GM19240 (cell line): ENCODE results near the gene SCAPER.

ENCODE experiments used
- DNase-seq: peaks from one replicate; pipeline ENCODE4 v3.0.0; 2011; ENCODE audit warnings: low spot score; ENCODE audit not compliant: insufficient read length

The SCAPER gene

GRCh38 chr15:76682259-76682658, 222.9 kb downstream of the SCAPER start:
- DNase-seq = no peak

GRCh38 chr15:76678766-76679165, 226.4 kb downstream of the SCAPER start:
- DNase-seq = no peak

- DNase-seq = no peak
Measured at GRCh38 chr15:76674883-76675282, 230.3 kb downstream of the SCAPER start.

- DNase-seq = no peak
Measured at GRCh38 chr15:76669521-76670207, 235.5 kb downstream of the SCAPER start.

GRCh38 chr15:76668900-76669299, 236.2 kb downstream of the SCAPER start:
- DNase-seq = no peak

GRCh38 chr15:76667943-76668715, 237.0 kb downstream of the SCAPER start:
- DNase-seq = no peak

- DNase-seq = no peak
Measured at GRCh38 chr15:76664895-76665294, 240.2 kb downstream of the SCAPER start.

- no peak for DNase-seq
Measured at GRCh38 chr15:76664411-76664810, 240.7 kb downstream of the SCAPER start.

GRCh38 chr15:76663529-76663928, 241.6 kb downstream of the SCAPER start:
- no peak for DNase-seq

GRCh38 chr15:76648732-76649444, 256.3 kb downstream of the SCAPER start:
- no peak for DNase-seq

- no peak for DNase-seq
Measured at GRCh38 chr15:76647612-76648011, 257.5 kb downstream of the SCAPER start.

GRCh38 chr15:76644646-76645045, 260.5 kb downstream of the SCAPER start:
- DNase-seq = no peak

- DNase-seq = no peak
Measured at GRCh38 chr15:76642671-76643070, 262.5 kb downstream of the SCAPER start.

GRCh38 chr15:76637166-76637565, 268.0 kb downstream of the SCAPER start:
- DNase-seq = no peak

- no peak for DNase-seq
Measured at GRCh38 chr15:76636059-76636458, 269.1 kb downstream of the SCAPER start.

- DNase-seq = no peak
Measured at GRCh38 chr15:76626611-76627010, 278.5 kb downstream of the SCAPER start.

GRCh38 chr15:76625267-76625666, 279.9 kb downstream of the SCAPER start:
- DNase-seq = no peak

GRCh38 chr15:76614725-76615124, 290.4 kb downstream of the SCAPER start:
- no peak for DNase-seq

GRCh38 chr15:76588811-76589747, 316.1 kb downstream of the SCAPER start:
- DNase-seq = no peak

GRCh38 chr15:76585576-76585897, 319.6 kb downstream of the SCAPER start:
- DNase-seq = no peak

GRCh38 chr15:76584868-76585575, 320.1 kb downstream of the SCAPER start:
- no peak for DNase-seq
